Measurements from ENCODE around the gene RPL22. TPM values are rescaled to one million over a fixed set of nuclear protein-coding genes. Genes with fewer than 3 reads are reported as not detected.

RPL22 gene
- total and polyA plus RNA-seq, 2 of the 8 experiments (the other 6 are each of a cell fraction or from before 2014, with no cell fraction given): 133 to 521 TPM

DNA sequence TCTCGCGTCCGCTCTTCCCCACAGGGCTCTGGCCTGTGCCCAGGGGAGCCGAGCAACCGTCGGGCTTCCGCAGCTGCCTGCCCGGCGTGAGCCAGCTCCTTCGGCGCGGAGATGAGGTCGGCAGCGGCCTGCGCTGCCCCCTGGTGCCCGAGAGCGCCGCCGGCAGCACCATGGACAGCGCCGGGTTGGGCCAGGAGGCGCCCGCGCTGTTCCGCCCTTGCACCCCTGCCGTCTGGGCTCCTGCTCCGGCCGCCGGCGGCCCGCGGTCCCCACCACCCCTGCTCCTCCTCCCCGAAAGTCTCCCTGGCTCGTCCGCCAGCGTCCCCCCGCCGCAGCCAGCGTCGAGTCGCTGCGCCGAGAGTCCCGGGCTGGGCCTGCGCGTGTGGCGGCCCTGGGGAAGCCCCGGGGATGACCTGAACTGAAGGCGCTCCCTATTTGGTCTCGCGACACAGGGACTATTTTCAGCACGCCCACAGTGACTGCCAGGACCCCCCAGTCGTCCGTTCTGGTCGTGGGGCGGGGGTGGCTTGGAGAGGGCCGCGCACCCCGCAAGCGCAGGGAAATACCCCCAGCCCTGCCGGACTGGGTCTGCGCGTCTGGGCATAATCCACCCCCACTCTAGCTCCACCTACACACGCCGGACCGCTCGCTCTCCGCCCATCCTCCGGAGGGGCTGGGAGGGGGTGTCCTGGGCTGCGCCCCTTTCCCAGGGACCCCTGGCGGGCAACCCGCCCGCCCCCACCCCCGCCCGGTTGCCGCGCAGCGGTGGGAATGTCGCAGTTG lies 45.9 kb upstream of the RPL22 start (continued):
- TF ChIP-seq, protein P1, sequence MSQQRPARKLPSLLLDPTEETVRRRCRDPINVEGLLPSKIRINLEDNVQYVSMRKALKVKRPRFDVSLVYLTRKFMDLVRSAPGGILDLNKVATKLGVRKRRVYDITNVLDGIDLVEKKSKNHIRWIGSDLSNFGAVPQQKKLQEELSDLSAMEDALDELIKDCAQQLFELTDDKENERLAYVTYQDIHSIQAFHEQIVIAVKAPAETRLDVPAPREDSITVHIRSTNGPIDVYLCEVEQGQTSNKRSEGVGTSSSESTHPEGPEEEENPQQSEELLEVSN (IDR thresholded peaks at IDR 0.05): no peak
- 0 out of 2 replicates have a peak, but pooled peaks have one; percentile 76 for TF ChIP-seq RBBP5 (IDR thresholded peaks at IDR 0.05; ENCODE audit: borderline replicate concordance, low read depth, low read length)
